GM12891 (cell line): Measurements from ENCODE around the gene LHFPL3.

Experiments
- DNase-seq: peaks from one replicate; pipeline ENCODE4 v3.0.0; 2011; ENCODE audit warnings: low spot score; ENCODE audit not compliant: insufficient read length
- FAIRE-seq: peaks from 2 replicates; lab custom pipeline; 2011; peaks lifted over from hg19 to GRCh38; lab: Jason Lieb, UNC
- PAX5 ChIP-seq: IDR thresholded peaks from 2 replicates; pipeline ENCODE4 v1.6.1; 2011; ENCODE audit warnings: low read length, moderate library complexity, mild to moderate bottlenecking; ENCODE audit not compliant: insufficient read depth, severe bottlenecking
- POLR2A ChIP-seq: IDR thresholded peaks from 2 replicates; pipeline ENCODE4 v1.6.1; 2011; ENCODE audit warnings: low read depth, low read length, control low read depth
- POLR2AphosphoS5 ChIP-seq: IDR thresholded peaks from 2 replicates; pipeline ENCODE4 v1.6.1; 2011; ENCODE audit warnings: low read depth, low read length, control low read depth
- POU2F2 ChIP-seq: IDR thresholded peaks from 2 replicates; pipeline ENCODE4 v1.6.1; 2011; ENCODE audit warnings: low read depth, mild to moderate bottlenecking, control low read depth, low read length, moderate library complexity
- SPI1 ChIP-seq: IDR thresholded peaks from 2 replicates; pipeline ENCODE4 v1.6.1; 2011; ENCODE audit warnings: low read depth, low read length, control low read depth
- TAF1 ChIP-seq: IDR thresholded peaks from 2 replicates; pipeline ENCODE4 v1.6.1; 2011; ENCODE audit warnings: low read depth, low read length, control low read depth

Gene LHFPL3

DNA sequence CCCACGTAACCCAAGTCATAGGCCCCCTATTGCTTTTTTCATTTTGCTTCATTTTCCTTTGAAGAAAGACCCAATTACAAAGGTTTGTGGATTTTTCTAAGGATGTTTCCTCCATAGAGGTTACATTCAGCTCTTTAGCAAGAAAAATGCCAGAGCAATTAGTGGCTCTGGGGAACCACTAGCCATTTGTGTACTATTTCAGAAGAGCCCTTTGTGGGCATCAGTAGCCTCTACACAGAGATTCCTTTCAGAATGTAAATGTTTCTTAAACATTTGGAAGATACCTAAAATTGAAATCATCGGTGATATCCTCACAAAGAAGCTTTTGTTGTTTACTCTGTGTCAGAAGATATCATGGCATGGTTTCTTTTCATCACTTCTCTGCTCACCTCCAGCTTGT lies 394.6 kb downstream of the LHFPL3 start:
- TF ChIP-seq POU2F2 = no peak
- no peak for TF ChIP-seq PAX5
- TF ChIP-seq SPI1 = no peak
- TF ChIP-seq POLR2AphosphoS5 = no peak
- no peak for TF ChIP-seq POLR2A
- no peak for TF ChIP-seq TAF1
- FAIRE-seq = no peak
- no peak for DNase-seq

DNA sequence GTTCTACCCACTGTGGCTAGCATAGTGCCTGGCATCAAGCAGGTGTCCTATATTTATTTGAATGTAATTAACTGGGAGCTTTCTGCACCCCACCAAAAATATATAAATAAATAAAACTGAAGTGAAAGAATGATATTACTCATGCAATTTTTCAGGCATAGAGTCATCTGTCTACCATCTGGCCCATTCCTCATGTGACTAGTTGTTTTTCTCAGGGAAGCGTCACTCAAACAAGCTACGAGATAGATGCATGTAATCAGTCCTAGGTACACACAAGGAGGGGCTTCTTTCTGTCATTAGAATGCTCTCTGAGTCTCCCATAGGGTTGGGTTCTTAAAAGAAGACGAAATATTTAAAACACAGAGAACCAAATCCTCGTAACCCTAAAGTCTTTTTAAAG lies 430.1 kb downstream of the LHFPL3 start:
- FAIRE-seq = no peak

GRCh38 chr7:104761892-104762291 lies 433.5 kb downstream of the LHFPL3 start:
- FAIRE-seq (no peak), DNase-seq (no peak)
- no peak for TF ChIP-seq POLR2A
- no peak for TF ChIP-seq PAX5

More for the DNA sequence above, 430.1 kb downstream of the LHFPL3 start:
- TF ChIP-seq POLR2A (no peak), SPI1 (no peak), POU2F2 (no peak), PAX5 (no peak), POLR2AphosphoS5 (no peak), TAF1 (no peak)
- DNase-seq = no peak

- TF ChIP-seq SPI1 (no peak), POLR2AphosphoS5 (no peak), POU2F2 (no peak), PAX5 (no peak), POLR2A (no peak), TAF1 (no peak)
Measured at GRCh38 chr7:104767113-104767512, 438.7 kb downstream of the LHFPL3 start.

DNA sequence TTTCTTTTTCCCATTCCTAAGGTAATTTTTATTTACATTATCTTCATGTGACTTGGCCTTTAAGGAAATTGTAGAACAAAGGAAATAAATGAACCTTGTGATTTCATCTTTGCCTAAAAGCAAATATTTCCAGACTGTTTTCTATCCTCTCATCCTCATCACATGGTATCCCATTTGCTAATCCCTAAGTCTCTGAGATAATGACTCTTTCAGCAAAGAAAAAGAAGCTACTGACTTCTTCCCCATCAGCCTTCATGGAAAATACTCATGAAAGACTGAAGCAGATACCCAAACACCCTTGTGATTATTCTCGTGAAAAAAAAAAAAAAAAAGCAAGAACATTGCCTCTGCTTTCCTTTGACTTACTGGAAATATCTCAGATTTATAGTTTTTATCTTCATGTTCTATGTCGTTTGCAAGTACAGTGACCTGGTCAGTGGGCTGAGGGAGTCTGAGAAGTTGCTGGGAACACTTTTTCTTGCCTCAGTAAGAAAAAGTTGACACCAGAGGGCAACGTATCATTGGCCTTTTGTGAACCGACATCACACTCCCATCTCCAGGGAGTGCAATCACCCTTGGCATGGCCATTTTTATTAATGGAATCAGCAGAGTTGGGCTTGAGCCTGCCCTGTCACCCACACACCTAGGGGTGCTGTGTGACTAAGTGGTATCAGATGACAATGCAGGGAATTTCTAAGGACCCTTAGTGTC lies 439.6 kb downstream of the LHFPL3 start:
- TF ChIP-seq PAX5 (no peak), POU2F2 (no peak), TAF1 (no peak), POLR2AphosphoS5 (no peak), POLR2A (no peak), SPI1 (no peak)
- FAIRE-seq = no peak
- DNase-seq = no peak

More at GRCh38 chr7:104767113-104767512, 438.7 kb downstream of the LHFPL3 start:
- no peak for FAIRE-seq
- DNase-seq = no peak

- FAIRE-seq = no peak
Measured at GRCh38 chr7:104772405-104773345, 444.3 kb downstream of the LHFPL3 start.

GRCh38 chr7:104773796-104774195 lies 445.4 kb downstream of the LHFPL3 start:
- FAIRE-seq = no peak
- TF ChIP-seq SPI1 = no peak
- TF ChIP-seq POU2F2 = no peak
- no peak for TF ChIP-seq TAF1
- TF ChIP-seq POLR2A = no peak
- TF ChIP-seq PAX5 = no peak
- TF ChIP-seq POLR2AphosphoS5 = no peak

More at GRCh38 chr7:104772405-104773345, 444.3 kb downstream of the LHFPL3 start:
- TF ChIP-seq PAX5 = no peak
- TF ChIP-seq POLR2AphosphoS5 = no peak
- no peak for TF ChIP-seq SPI1
- TF ChIP-seq TAF1 = no peak
- no peak for TF ChIP-seq POU2F2
- TF ChIP-seq POLR2A = no peak
- no peak for DNase-seq

GRCh38 chr7:104775531-104775930 lies 447.1 kb downstream of the LHFPL3 start:
- no peak for TF ChIP-seq POLR2AphosphoS5
- TF ChIP-seq SPI1 = no peak
- no peak for TF ChIP-seq PAX5
- TF ChIP-seq TAF1 = no peak
- TF ChIP-seq POLR2A = no peak
- no peak for TF ChIP-seq POU2F2
- DNase-seq (no peak), FAIRE-seq (no peak)

More at GRCh38 chr7:104773796-104774195, 445.4 kb downstream of the LHFPL3 start:
- DNase-seq = no peak

DNA sequence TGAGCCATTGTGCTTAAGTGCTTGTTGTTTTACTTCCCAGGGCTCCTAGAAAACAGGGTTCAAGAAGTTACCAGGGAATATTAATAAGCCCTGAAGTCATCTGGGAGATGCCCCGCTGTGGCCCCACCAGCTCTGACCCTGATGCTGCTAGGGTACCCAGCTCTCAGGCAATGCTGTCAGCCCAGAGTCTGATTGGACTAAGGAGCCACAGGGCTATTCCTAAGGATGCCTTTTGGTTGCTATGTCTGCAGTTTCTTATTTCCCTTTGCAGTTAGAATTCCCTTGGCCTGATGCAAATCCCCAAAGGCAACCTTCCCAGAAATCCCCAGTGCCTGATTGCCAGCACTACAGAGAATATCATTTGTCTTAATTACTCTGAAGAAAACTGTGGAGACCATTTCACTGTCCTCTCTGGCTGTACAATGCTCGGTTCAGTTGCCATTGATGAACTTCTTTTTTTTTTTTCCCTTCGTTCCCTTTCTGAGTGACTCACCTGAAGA lies 448.9 kb downstream of the LHFPL3 start:
- no peak for TF ChIP-seq POU2F2
- no peak for TF ChIP-seq PAX5
- no peak for TF ChIP-seq POLR2A
- TF ChIP-seq POLR2AphosphoS5 = no peak
- TF ChIP-seq TAF1 = no peak
- TF ChIP-seq SPI1 = no peak
- FAIRE-seq = no peak
- DNase-seq = no peak
